Measurements from ENCODE around the gene PCBP1. TPM values are rescaled to one million over a fixed set of nuclear protein-coding genes. Genes with fewer than 3 reads are reported as not detected.
"Not testable (repeated sequence)": the region's sequence is repeated elsewhere in the genome, so short reads cannot be mapped to it uniquely, and the experiment has no call there.

Gene PCBP1
- total and polyA plus RNA-seq, 7 donors, result 423 to 746 (median 530) TPM

GRCh38 chr2:70104231-70105111, 17.2 kb downstream of the PCBP1 start:
- DNase-seq (no peak), ATAC-seq (peak in 2 of 4 donors; percentile 34 to 42)
- 40 to 47% (median 43%) methylated on average over 11 of the region's 11 CpGs for WGBS, 3 donors
- peak overlapping the region; percentile 52 for H3K27ac ChIP-seq
- TF ChIP-seq CTCF (IDR thresholded peaks at IDR 0.05), result no peak
- H3K36me3 ChIP-seq (ENCODE audit: insufficient read depth in 1 of 2, low read depth in 1 of 2), result no peaks in the 10 kb centered on the region
- H3K9me3 ChIP-seq, result no peaks in the 10 kb centered on the region
- intact Hi-C loops (cut with DNase I), result no loop called here
- peak overlapping the region; percentile 55 for H3K4me3 ChIP-seq
- no peaks in the 10 kb centered on the region for H3K27me3 ChIP-seq (ENCODE audit: insufficient read depth in 3 of 3, low read length in 2 of 3)
- peaks cover 25% of the 10 kb centered on the region for H3K4me1 ChIP-seq

DNA sequence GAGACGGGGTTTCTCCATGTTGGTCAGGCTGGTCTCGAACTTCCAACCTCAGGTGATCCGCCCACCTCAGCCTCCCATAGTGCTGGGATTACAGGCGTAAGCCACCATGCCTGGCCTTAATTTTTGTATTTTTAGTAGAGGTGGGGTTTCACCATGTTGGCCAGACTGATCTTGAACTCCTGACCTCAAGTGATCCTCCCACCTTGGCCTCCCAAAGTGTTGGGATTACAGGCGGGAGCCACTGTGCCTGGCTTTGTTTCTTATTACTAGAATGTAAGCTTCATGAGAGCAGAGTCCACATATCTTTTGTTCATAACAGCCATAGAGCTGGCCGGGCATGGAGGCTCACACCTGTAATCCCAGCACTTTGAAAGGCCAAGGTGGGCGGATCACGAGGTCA, 18.9 kb downstream of the PCBP1 start:
- H3K4me1 ChIP-seq, result peaks cover 25% of the 10 kb centered on the region
- intact Hi-C loops (cut with DNase I); ATAC-seq; H3K4me3 ChIP-seq; H3K27me3 ChIP-seq (ENCODE audit: insufficient read depth in 3 of 3, low read length in 2 of 3); H3K27ac ChIP-seq; H3K36me3 ChIP-seq (ENCODE audit: insufficient read depth in 1 of 2, low read depth in 1 of 2); H3K9me3 ChIP-seq; DNase-seq: not testable (repeated sequence)
- 95 to 96% (median 95%) methylated on average over 8 of the region's 8 CpGs for WGBS, 3 donors

GRCh38 chr2:70110397-70110796, 23.1 kb downstream of the PCBP1 start:
- H3K4me3 ChIP-seq; ATAC-seq; H3K9me3 ChIP-seq; DNase-seq; H3K36me3 ChIP-seq (ENCODE audit: insufficient read depth in 1 of 2, low read depth in 1 of 2); H3K27ac ChIP-seq; H3K27me3 ChIP-seq (ENCODE audit: insufficient read depth in 3 of 3, low read length in 2 of 3); intact Hi-C loops (cut with DNase I): not testable (repeated sequence)
- 94 to 100% (median 97%) methylated on average over 4 to 5 of the region's 5 CpGs for WGBS, 3 donors
- H3K4me1 ChIP-seq, result peaks cover 21% of the 10 kb centered on the region

GRCh38 chr2:70111752-70112591, 24.7 kb downstream of the PCBP1 start:
- ATAC-seq, result no peak
- intact Hi-C loops (cut with DNase I), result no loop called here
- Histone ChIP-seq H3K9me3 (no peaks in the 10 kb centered on the region), H3K4me3 (no peak overlapping the region), H3K27ac (no peak overlapping the region), H3K27me3 (ENCODE audit: insufficient read depth in 3 of 3, low read length in 2 of 3) (no peaks in the 10 kb centered on the region), H3K36me3 (ENCODE audit: insufficient read depth in 1 of 2, low read depth in 1 of 2) (no peaks in the 10 kb centered on the region), H3K4me1 (peaks cover 36% of the 10 kb centered on the region)
- 78 to 83% (median 80%) methylated on average over 7 of the region's 7 CpGs for WGBS, 3 donors
- no peak for TF ChIP-seq CTCF (IDR thresholded peaks at IDR 0.05)
- DNase-seq, result no peak

GRCh38 chr2:70113359-70114070, 26.2 kb downstream of the PCBP1 start:
- Histone ChIP-seq H3K27ac (peak overlapping the region; percentile 12), H3K4me3 (no peak overlapping the region), H3K4me1 (peaks cover 47% of the 10 kb centered on the region), H3K36me3 (ENCODE audit: insufficient read depth in 1 of 2, low read depth in 1 of 2) (no peaks in the 10 kb centered on the region), H3K27me3 (ENCODE audit: insufficient read depth in 3 of 3, low read length in 2 of 3) (no peaks in the 10 kb centered on the region), H3K9me3 (no peaks in the 10 kb centered on the region)
- TF ChIP-seq CTCF (IDR thresholded peaks at IDR 0.05), result no peak
- WGBS, 3 donors, result 41 to 65% (median 44%) methylated on average over 4 of the region's 4 CpGs
- intact Hi-C loops (cut with DNase I), result no loop called here
- ATAC-seq (no peak), DNase-seq (no peak)

Measured in psoas muscle (tissue), 8 donors.